Mesendoderm (in vitro differentiated cells): ENCODE measurements around the gene MED6.

ENCODE experiments used
- DNase-seq: peaks from one replicate; pipeline ENCODE4 v3.0.0; 2013
- H2AK5ac ChIP-seq: 2 replicates; pipeline ENCODE4 v1.6.1; 2013; ENCODE audit warnings: low read length, inconsistent platforms
- H2BK120ac ChIP-seq: 2 replicates; pipeline ENCODE4 v1.6.1; 2013; ENCODE audit warnings: low read depth, mild to moderate bottlenecking, low read length, moderate library complexity, mixed read lengths
- H2BK15ac ChIP-seq: replicated peaks from 2 replicates; pipeline ENCODE4 v1.6.1; 2013; ENCODE audit warnings: low read depth, mild to moderate bottlenecking, moderate library complexity
- H2BK5ac ChIP-seq: 2 replicates; pipeline ENCODE4 v1.6.1; 2013; ENCODE audit warnings: low read length, inconsistent platforms
- H3K18ac ChIP-seq: 2 replicates; pipeline ENCODE4 v1.6.1; 2013; ENCODE audit warnings: mild to moderate bottlenecking, low read length, mixed read lengths
- H3K23ac ChIP-seq: one replicate; pipeline ENCODE4 v1.6.1; 2013; ENCODE audit warnings: low read length
- H3K27ac ChIP-seq: 2 replicates; pipeline ENCODE4 v1.5.1; 2013; ENCODE audit warnings: low read depth, mild to moderate bottlenecking, inconsistent platforms, low read length, moderate library complexity
- H3K27me3 ChIP-seq: 2 replicates; pipeline ENCODE4 v1.6.1; 2013; ENCODE audit warnings: low read length, control low read depth, mild to moderate bottlenecking, inconsistent platforms; ENCODE audit not compliant: insufficient read depth, poor library complexity
- H3K36me3 ChIP-seq: 2 replicates; pipeline ENCODE4 v1.6.1; 2013; ENCODE audit warnings: low read length, inconsistent platforms; ENCODE audit not compliant: control insufficient read depth, insufficient read depth
- H3K4ac ChIP-seq: one replicate; pipeline ENCODE4 v1.6.1; 2013; ENCODE audit warnings: low read depth, mild to moderate bottlenecking, low read length, moderate library complexity
- H3K4me1 ChIP-seq: 2 replicates; pipeline ENCODE4 v1.6.1; 2013; ENCODE audit warnings: low read depth, low read length, inconsistent platforms; ENCODE audit not compliant: control insufficient read depth
- H3K4me2 ChIP-seq: 2 replicates; pipeline ENCODE4 v1.6.1; 2013; ENCODE audit warnings: low read length
- H3K4me3 ChIP-seq: 2 replicates; pipeline ENCODE4 v1.5.1; 2013; ENCODE audit warnings: mild to moderate bottlenecking, low read length
- H3K56ac ChIP-seq: one replicate; pipeline ENCODE4 v1.6.1; 2013; ENCODE audit warnings: low read length
- H3K79me1 ChIP-seq: 2 replicates; pipeline ENCODE4 v1.6.1; 2013; ENCODE audit warnings: low read length, inconsistent platforms
- H3K79me2 ChIP-seq: 2 replicates; pipeline ENCODE4 v1.6.1; 2013; ENCODE audit warnings: mild to moderate bottlenecking, low read length; ENCODE audit not compliant: control insufficient read depth, insufficient read depth
- H3K9ac ChIP-seq: 2 replicates; pipeline ENCODE4 v1.6.1; 2013; ENCODE audit warnings: low read length, inconsistent platforms
- H4K5ac ChIP-seq: one replicate; pipeline ENCODE4 v1.6.1; 2013; ENCODE audit warnings: low read length
- H4K8ac ChIP-seq: one replicate; pipeline ENCODE4 v1.6.1; 2013; ENCODE audit warnings: low read depth, mild to moderate bottlenecking, control low read depth, low read length, moderate library complexity
- WGBS: extraction: QIAGEN DNeasy Blood & Tissue Kit; methylation state at CpG from one replicate; pipeline ENCODE4 v1.1.7; 2013; ENCODE audit warnings: low lambda C conversion rate, missing lambda C conversion rate; ENCODE audit not compliant: insufficient coverage; ENCODE audit errors: extremely low coverage; 5-methylcytosine and 5-hydroxymethylcytosine counted together

Gene MED6

GRCh38 chr14:70643967-70644366 is 43.5 kb upstream of the MED6 start:
- H3K27ac ChIP-seq = no peak overlapping the region
- H3K4me3 ChIP-seq = peak overlapping the region; percentile 85
- WGBS = no CpG with 5 or more reads among the region's 5 CpGs

GRCh38 chr14:70642303-70643235 is 42.1 kb upstream of the MED6 start:
- WGBS = no CpG with 5 or more reads among the region's 51 CpGs
- Histone ChIP-seq H3K4me1 (peaks cover 27% of the 10 kb centered on the region), H3K36me3 (no peaks in the 10 kb centered on the region), H2BK5ac (peak overlapping the region; percentile 77), H2BK120ac (peak overlapping the region; percentile 61), H3K79me2 (peaks cover 41% of the 10 kb centered on the region), H3K9ac (peak overlapping the region; percentile 76), H3K27me3 (no peaks in the 10 kb centered on the region), H2BK15ac (no peak overlapping the region), H2AK5ac (no peak overlapping the region), H3K18ac (peak overlapping the region; percentile 95), H3K4ac (peak overlapping the region; percentile 88), H3K23ac (peak overlapping the region; percentile 87), H4K8ac (no peak overlapping the region), H3K79me1 (peaks cover 7% of the 10 kb centered on the region), H4K5ac (no peak overlapping the region), H3K27ac (peak overlapping the region; percentile 86), H3K4me2 (peak overlapping the region; percentile 97), H3K4me3 (peak overlapping the region; percentile 85), H3K56ac (peak overlapping the region; percentile 94)
- peak; percentile 88 for DNase-seq

More at GRCh38 chr14:70643967-70644366, 43.5 kb upstream of the MED6 start:
- Histone ChIP-seq H3K36me3 (no peaks in the 10 kb centered on the region), H2BK120ac (no peak overlapping the region), H3K56ac (peak overlapping the region; percentile 94), H3K27me3 (no peaks in the 10 kb centered on the region), H3K4me2 (peak overlapping the region; percentile 97), H3K23ac (no peak overlapping the region), H3K9ac (peak overlapping the region; percentile 76), H3K4me1 (peaks cover 32% of the 10 kb centered on the region), H3K18ac (no peak overlapping the region), H2AK5ac (peak overlapping the region; percentile 22), H3K79me1 (peaks cover 17% of the 10 kb centered on the region), H3K4ac (no peak overlapping the region), H2BK15ac (no peak overlapping the region), H2BK5ac (peak overlapping the region; percentile 39), H4K5ac (no peak overlapping the region), H4K8ac (no peak overlapping the region), H3K79me2 (peaks cover 55% of the 10 kb centered on the region)
- no peak for DNase-seq

- H3K27ac ChIP-seq = peak within 1 kb of the TSS; percentile 86
Observed at GRCh38 chr14:70641548-70642302, 41.3 kb upstream of the MED6 start, which contains the start of gene TTC9. Gene TTC9 (plus strand): TSS chr14:70641916. CDS start chr14:70642130, 214 bp downstream.

GRCh38 chr14:70640938-70641547 is 40.6 kb upstream of the MED6 start:
- no peak overlapping the region for H4K8ac ChIP-seq
- H2BK15ac ChIP-seq = no peak overlapping the region
- H2BK120ac ChIP-seq = peak overlapping the region; percentile 1
- H3K23ac ChIP-seq = no peak overlapping the region
- H3K9ac ChIP-seq = peak overlapping the region; percentile 76
- no peak overlapping the region for H2AK5ac ChIP-seq
- DNase-seq = peak; percentile 68
- no peak overlapping the region for H3K4ac ChIP-seq
- no peaks in the 10 kb centered on the region for H3K36me3 ChIP-seq
- H4K5ac ChIP-seq = no peak overlapping the region
- peak overlapping the region; percentile 77 for H3K4me2 ChIP-seq
- peaks cover 32% of the 10 kb centered on the region for H3K79me2 ChIP-seq
- peaks cover 17% of the 10 kb centered on the region for H3K4me1 ChIP-seq
- peaks cover 7% of the 10 kb centered on the region for H3K79me1 ChIP-seq
- no peaks in the 10 kb centered on the region for H3K27me3 ChIP-seq
- WGBS = no CpG with 5 or more reads among the region's 28 CpGs
- H3K4me3 ChIP-seq = peak overlapping the region; percentile 3
- peak overlapping the region; percentile 95 for H3K18ac ChIP-seq
- H2BK5ac ChIP-seq = no peak overlapping the region
- H3K56ac ChIP-seq = peak overlapping the region; percentile 94
- H3K27ac ChIP-seq = no peak overlapping the region

More at GRCh38 chr14:70641548-70642302, 41.3 kb upstream of the MED6 start, which contains the start of gene TTC9:
- H3K4me2 ChIP-seq = peak within 1 kb of the TSS; percentile 97
- H3K18ac ChIP-seq = peak within 1 kb of the TSS; percentile 95
- H3K4ac ChIP-seq = peak within 1 kb of the TSS; percentile 88
- H3K27me3 ChIP-seq = no peaks in the 10 kb centered on the region
- H2BK15ac ChIP-seq = peak within 1 kb of the TSS; percentile 10
- peak within 1 kb of the TSS; percentile 85 for H3K4me3 ChIP-seq
- H3K36me3 ChIP-seq = no peaks in the 10 kb centered on the region
- WGBS = no CpG with 5 or more reads among the region's 105 CpGs
- H3K4me1 ChIP-seq = peaks cover 23% of the 10 kb centered on the region
- H2BK120ac ChIP-seq = peak within 1 kb of the TSS; percentile 61
- no peak within 1 kb of the TSS for H4K5ac ChIP-seq
- peaks cover 7% of the 10 kb centered on the region for H3K79me1 ChIP-seq
- H4K8ac ChIP-seq = no peak within 1 kb of the TSS
- H2AK5ac ChIP-seq = no peak within 1 kb of the TSS
- peak within 1 kb of the TSS; percentile 77 for H2BK5ac ChIP-seq
- peak within 1 kb of the TSS; percentile 94 for H3K56ac ChIP-seq
- peak within 1 kb of the TSS; percentile 76 for H3K9ac ChIP-seq
- H3K79me2 ChIP-seq = peaks cover 36% of the 10 kb centered on the region
- H3K23ac ChIP-seq = peak within 1 kb of the TSS; percentile 87
- DNase-seq = no peak

- Histone ChIP-seq H4K8ac (no peak overlapping the region), H3K56ac (no peak overlapping the region), H3K9ac (no peak overlapping the region), H3K27me3 (no peaks in the 10 kb centered on the region), H3K4me1 (peaks cover 2% of the 10 kb centered on the region), H4K5ac (no peak overlapping the region), H3K36me3 (no peaks in the 10 kb centered on the region), H3K23ac (no peak overlapping the region), H2BK5ac (no peak overlapping the region), H3K27ac (no peak overlapping the region), H3K18ac (no peak overlapping the region), H3K4me2 (no peak overlapping the region), H3K4ac (no peak overlapping the region), H2BK15ac (no peak overlapping the region), H3K79me2 (peaks cover 14% of the 10 kb centered on the region), H2BK120ac (no peak overlapping the region), H2AK5ac (no peak overlapping the region), H3K4me3 (no peak overlapping the region), H3K79me1 (peaks cover 1% of the 10 kb centered on the region)
- no peak for DNase-seq
- no CpG with 5 or more reads among the region's 2 CpGs for WGBS
Observed at GRCh38 chr14:70638416-70638815, 38.0 kb upstream of the MED6 start.
